Central memory CD8-positive, alpha-beta T cell (primary cell): ENCODE measurements around the gene SCLY.

ENCODE experiments used
- ATAC-seq: fragments of 150-1000 bp; cut with Tn5 transposase; replicated peaks from 2 replicates; pipeline ENCODE4 v1.10.0; 2022; ENCODE audit warnings: mild to moderate bottlenecking, moderate FRiP score, moderate number of reproducible peaks; ENCODE audit not compliant: poor library complexity, severe bottlenecking; ENCODE audit errors: extremely low read depth
- DNase-seq, 2 donors: peaks; one replicate each; pipeline ENCODE4 v3.0.0; 2021; ENCODE audit warnings: low spot score in 2 of 2
- H3K27ac Mint-ChIP-seq: one replicate; pipeline ENCODE4 v1.8.0; 2022; ENCODE audit warnings: low read depth, mild to moderate bottlenecking, moderate library complexity, mixed read lengths
- H3K27me3 Mint-ChIP-seq: one replicate; pipeline ENCODE4 v1.8.0; 2022; ENCODE audit warnings: mixed read lengths
- H3K36me3 Mint-ChIP-seq: one replicate; pipeline ENCODE4 v1.8.0; 2022; ENCODE audit warnings: mild to moderate bottlenecking, moderate library complexity, mixed read lengths; ENCODE audit not compliant: insufficient read depth
- H3K4me1 Mint-ChIP-seq: one replicate; pipeline ENCODE4 v1.8.0; 2022; ENCODE audit warnings: mixed read lengths
- H3K4me3 Mint-ChIP-seq: one replicate; pipeline ENCODE4 v1.8.0; 2022; ENCODE audit warnings: mild to moderate bottlenecking, moderate library complexity, mixed read lengths
- H3K9me3 Mint-ChIP-seq: one replicate; pipeline ENCODE4 v1.8.0; 2022; ENCODE audit warnings: mixed read lengths

SCLY gene

GRCh38 chr2:238132463-238133450, 72.0 kb downstream of the SCLY start:
- Mint-ChIP-seq H3K27me3 (no peaks in the 10 kb centered on the region), H3K4me3 (no peak overlapping the region), H3K4me1 (no peaks in the 10 kb centered on the region), H3K27ac (no peak overlapping the region), H3K9me3 (no peaks in the 10 kb centered on the region), H3K36me3 (no peaks in the 10 kb centered on the region)
- DNase-seq (no peak), ATAC-seq (no peak)

- Mint-ChIP-seq H3K4me3 (no peak overlapping the region), H3K36me3 (no peaks in the 10 kb centered on the region), H3K9me3 (no peaks in the 10 kb centered on the region), H3K4me1 (no peaks in the 10 kb centered on the region), H3K27me3 (no peaks in the 10 kb centered on the region), H3K27ac (no peak overlapping the region)
- no peak for ATAC-seq
- no peak for DNase-seq
Measured at GRCh38 chr2:238133499-238134392, 72.9 kb downstream of the SCLY start.

GRCh38 chr2:238134393-238134785, 73.6 kb downstream of the SCLY start:
- Mint-ChIP-seq H3K36me3 (no peaks in the 10 kb centered on the region), H3K27ac (no peak overlapping the region), H3K4me3 (no peak overlapping the region), H3K9me3 (no peaks in the 10 kb centered on the region), H3K4me1 (no peaks in the 10 kb centered on the region), H3K27me3 (no peaks in the 10 kb centered on the region)
- DNase-seq, result no peak
- no peak for ATAC-seq

GRCh38 chr2:238135601-238136150, 74.9 kb downstream of the SCLY start:
- DNase-seq (no peak), ATAC-seq (no peak)
- Mint-ChIP-seq H3K4me3 (no peak overlapping the region), H3K4me1 (no peaks in the 10 kb centered on the region), H3K9me3 (no peaks in the 10 kb centered on the region), H3K27ac (no peak overlapping the region), H3K36me3 (no peaks in the 10 kb centered on the region), H3K27me3 (no peaks in the 10 kb centered on the region)

GRCh38 chr2:238136820-238137537, 76.2 kb downstream of the SCLY start:
- Mint-ChIP-seq H3K4me1 (peaks cover 8% of the 10 kb centered on the region), H3K27me3 (no peaks in the 10 kb centered on the region), H3K36me3 (no peaks in the 10 kb centered on the region), H3K4me3 (no peak overlapping the region), H3K9me3 (no peaks in the 10 kb centered on the region), H3K27ac (no peak overlapping the region)
- ATAC-seq (no peak), DNase-seq (no peak)

- H3K4me1 Mint-ChIP-seq, result peaks cover 10% of the 10 kb centered on the region
- H3K36me3 Mint-ChIP-seq, result no peaks in the 10 kb centered on the region
- H3K4me3 Mint-ChIP-seq, result no peak overlapping the region
- no peak for DNase-seq
- no peak for ATAC-seq
- H3K9me3 Mint-ChIP-seq, result no peaks in the 10 kb centered on the region
- no peak overlapping the region for H3K27ac Mint-ChIP-seq
- no peaks in the 10 kb centered on the region for H3K27me3 Mint-ChIP-seq
Measured at GRCh38 chr2:238137885-238138284, 77.1 kb downstream of the SCLY start.

- peaks cover 10% of the 10 kb centered on the region for H3K4me1 Mint-ChIP-seq
- no peak within 1 kb of the TSS for H3K27ac Mint-ChIP-seq
- H3K4me3 Mint-ChIP-seq, result no peak within 1 kb of the TSS
- ATAC-seq, result no peak
- no peaks in the 10 kb centered on the region for H3K36me3 Mint-ChIP-seq
- DNase-seq, result no peak
- no peaks in the 10 kb centered on the region for H3K27me3 Mint-ChIP-seq
- no peaks in the 10 kb centered on the region for H3K9me3 Mint-ChIP-seq
Measured at GRCh38 chr2:238138331-238139195, 77.8 kb downstream of the SCLY start, which contains the start of gene KLHL30. KLHL30 (plus strand) TSS chr2:238138668; CDS start chr2:238140755, 2,087 bp downstream.

GRCh38 chr2:238139196-238140039, 78.6 kb downstream of the SCLY start:
- no peaks in the 10 kb centered on the region for H3K36me3 Mint-ChIP-seq
- H3K27ac Mint-ChIP-seq, result no peak overlapping the region
- peaks cover 15% of the 10 kb centered on the region for H3K4me1 Mint-ChIP-seq
- H3K27me3 Mint-ChIP-seq, result no peaks in the 10 kb centered on the region
- no peaks in the 10 kb centered on the region for H3K9me3 Mint-ChIP-seq
- H3K4me3 Mint-ChIP-seq, result no peak overlapping the region
- DNase-seq (no peak), ATAC-seq (no peak)

GRCh38 chr2:238140040-238140439, 79.2 kb downstream of the SCLY start:
- no peaks in the 10 kb centered on the region for H3K36me3 Mint-ChIP-seq
- DNase-seq (no peak), ATAC-seq (no peak)
- H3K27me3 Mint-ChIP-seq, result no peaks in the 10 kb centered on the region
- H3K27ac Mint-ChIP-seq, result no peak overlapping the region
- H3K9me3 Mint-ChIP-seq, result no peaks in the 10 kb centered on the region
- H3K4me1 Mint-ChIP-seq, result peaks cover 15% of the 10 kb centered on the region
- no peak overlapping the region for H3K4me3 Mint-ChIP-seq

- peaks cover 15% of the 10 kb centered on the region for H3K4me1 Mint-ChIP-seq
- no peaks in the 10 kb centered on the region for H3K27me3 Mint-ChIP-seq
- ATAC-seq (no peak), DNase-seq (no peak)
- no peaks in the 10 kb centered on the region for H3K9me3 Mint-ChIP-seq
- no peaks in the 10 kb centered on the region for H3K36me3 Mint-ChIP-seq
- no peak overlapping the region for H3K27ac Mint-ChIP-seq
- no peak overlapping the region for H3K4me3 Mint-ChIP-seq
Measured at GRCh38 chr2:238140721-238141540, 80.1 kb downstream of the SCLY start.
